Measurements from ENCODE around the gene MAPK6. TPM values are rescaled to one million over a fixed set of nuclear protein-coding genes. Genes with fewer than 3 reads are reported as not detected.

The MAPK6 gene
- total and polyA plus RNA-seq, 9 of the 15 experiments (the other 6 are each of a cell fraction or from before 2014, with no cell fraction given), result 28.5 to 97.1 (median 74.0) TPM

DNA sequence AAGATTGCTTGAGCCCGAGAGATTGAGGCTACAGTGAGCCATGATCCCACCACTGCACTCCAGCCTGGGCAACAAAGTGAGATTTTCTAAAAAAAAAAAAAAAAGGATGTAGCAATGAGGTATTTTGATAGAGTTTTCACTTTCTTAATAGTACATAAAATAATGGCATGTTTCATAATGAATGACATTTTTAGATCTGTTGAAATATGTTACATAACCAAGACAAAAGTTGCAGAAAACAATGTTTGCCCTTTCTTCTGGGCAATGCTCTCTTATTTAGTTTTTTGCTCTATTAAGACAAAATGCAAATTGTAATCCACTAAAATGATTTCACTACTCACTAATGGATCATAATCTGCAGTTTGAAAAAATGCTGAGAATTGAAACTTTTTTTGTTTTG, 4.4 kb upstream of the MAPK6 start:
- in situ Hi-C loops (cut with MboI) (no loop called here), intact Hi-C loops (cut with micrococcal nuclease) (no loop called here)
- BruUV-seq (replicated peaks), result no TSS peak
- H3K9me3 ChIP-seq (replicated peaks; ENCODE audit: control insufficient read depth, insufficient read depth, low read depth, low read length), result no peaks in the 10 kb centered on the region
- no peak overlapping the region for H3K4me3 ChIP-seq
- H3K27ac ChIP-seq (ENCODE audit: extremely low read depth, low read depth, low read length), result no peak overlapping the region
- peaks cover 3% of the 10 kb centered on the region for H3K9me1 ChIP-seq (ENCODE audit: control insufficient read depth, insufficient read depth, low read length)
- H3K9ac ChIP-seq (ENCODE audit: insufficient read depth in 1 of 2, low read depth in 2 of 2, low read length in 2 of 2), result no peak overlapping the region
- DNase-seq (ENCODE audit: extremely low read depth in 1 of 4, low spot score in 3 of 4), result no peak
- CTCF ChIA-PET (ENCODE audit: low intra/inter-chr PET ratio), result no interaction called here
- no peak for FAIRE-seq
- ATAC-seq, result no peak
- TF ChIP-seq ZNF263 (CRISPR knock-in tag; IDR thresholded peaks at IDR 0.05; ENCODE audit: borderline replicate concordance) (no peak), CEBPG (CRISPR knock-in tag; IDR thresholded peaks at IDR 0.05) (no peak), CEBPG (tag; conservative IDR thresholded peaks at IDR 0.05 in 1 of 2, IDR thresholded peaks at IDR 0.05 in 1 of 2) (0 out of 4 replicates have a peak, but pooled peaks of 1 of the 2 experiments have one; percentile 15)
- no peaks in the 10 kb centered on the region for H4K20me1 ChIP-seq (replicated peaks; ENCODE audit: control insufficient read depth, insufficient read depth, low read length)
- H3K27me3 ChIP-seq (ENCODE audit: control insufficient read depth in 2 of 2, insufficient read depth in 2 of 2, low read length in 2 of 2), result no peaks in the 10 kb centered on the region
- H2AFZ ChIP-seq (ENCODE audit: low read depth, low read length), result no peak overlapping the region
- H3K4me2 ChIP-seq (ENCODE audit: insufficient read depth, low read length), result no peak overlapping the region
- H3K79me2 ChIP-seq (ENCODE audit: control insufficient read depth, insufficient read depth, low read length), result peaks cover 7% of the 10 kb centered on the region
- no peaks in the 10 kb centered on the region for H3K36me3 ChIP-seq (ENCODE audit: control insufficient read depth, insufficient read depth, low read length)
- H3K4me1 ChIP-seq (replicated peaks in 1 of 2; ENCODE audit: control insufficient read depth in 2 of 2, insufficient read depth in 2 of 2, low read length in 2 of 2), result peaks cover 14 to 33% of the 10 kb centered on the region in 2 experiments
- 63% methylated on average over 1 of the region's 1 CpG for WGBS (ENCODE audit: insufficient coverage, low coverage, missing lambda C conversion rate)
- POLR2A ChIA-PET, result interaction anchor here (0.6 to 1.7 kb wide), 3 partner anchors 9 to 526 kb away, joined by 3 to 4 read pairs (median 3); no protein-coding TSS in a partner anchor

GRCh38 chr15:52016316-52016715, 2.7 kb upstream of the MAPK6 start:
- Histone ChIP-seq H2AFZ (ENCODE audit: low read depth, low read length) (no peak overlapping the region), H3K27me3 (ENCODE audit: control insufficient read depth in 2 of 2, insufficient read depth in 2 of 2, low read length in 2 of 2) (no peaks in the 10 kb centered on the region), H3K4me1 (replicated peaks in 1 of 2; ENCODE audit: control insufficient read depth in 2 of 2, insufficient read depth in 2 of 2, low read length in 2 of 2) (peaks cover 17 to 26% of the 10 kb centered on the region in 2 experiments), H3K9me3 (replicated peaks; ENCODE audit: control insufficient read depth, insufficient read depth, low read depth, low read length) (no peaks in the 10 kb centered on the region), H3K9ac (ENCODE audit: insufficient read depth in 1 of 2, low read depth in 2 of 2, low read length in 2 of 2) (no peak overlapping the region), H3K27ac (ENCODE audit: extremely low read depth, low read depth, low read length) (no peak overlapping the region), H4K20me1 (replicated peaks; ENCODE audit: control insufficient read depth, insufficient read depth, low read length) (no peaks in the 10 kb centered on the region), H3K4me3 (no peak overlapping the region), H3K4me2 (ENCODE audit: insufficient read depth, low read length) (no peak overlapping the region), H3K79me2 (ENCODE audit: control insufficient read depth, insufficient read depth, low read length) (peaks cover 24% of the 10 kb centered on the region), H3K36me3 (ENCODE audit: control insufficient read depth, insufficient read depth, low read length) (no peaks in the 10 kb centered on the region; the same call in 2 of the 3 replicates), H3K9me1 (ENCODE audit: control insufficient read depth, insufficient read depth, low read length) (peaks cover 3% of the 10 kb centered on the region)
- in situ Hi-C loops (cut with MboI) (no loop called here), intact Hi-C loops (cut with micrococcal nuclease) (no loop called here)
- POLR2A ChIA-PET, result no interaction called here
- 81% methylated on average over 2 of the region's 2 CpGs for WGBS (ENCODE audit: insufficient coverage, low coverage, missing lambda C conversion rate)
- ATAC-seq (no peak), FAIRE-seq (no peak), DNase-seq (ENCODE audit: extremely low read depth in 1 of 4, low spot score in 3 of 4) (no peak)
- CTCF ChIA-PET (ENCODE audit: low intra/inter-chr PET ratio), result no interaction called here
- BruUV-seq (replicated peaks), result no TSS peak
- TF ChIP-seq ZSCAN29 (IDR thresholded peaks at IDR 0.05) (no peak), NR0B1 (IDR thresholded peaks at IDR 0.05; ENCODE audit: partially characterized antibody) (no peak), KLF6 (CRISPR knock-in tag; IDR thresholded peaks at IDR 0.05; ENCODE audit: borderline replicate concordance) (no peak), SRF (CRISPR knock-in tag; IDR thresholded peaks at IDR 0.05) (no peak), ELF4 (CRISPR knock-in tag; IDR thresholded peaks at IDR 0.05) (no peak), ZBED1 (IDR thresholded peaks at IDR 0.05) (no peak), ZNF589 (CRISPR knock-in tag; IDR thresholded peaks at IDR 0.05; ENCODE audit: low read depth) (no peak), HOXB6 (CRISPR knock-in tag; IDR thresholded peaks at IDR 0.05; ENCODE audit: borderline replicate concordance) (no peak)
- TF ChIP-seq, protein P1, sequence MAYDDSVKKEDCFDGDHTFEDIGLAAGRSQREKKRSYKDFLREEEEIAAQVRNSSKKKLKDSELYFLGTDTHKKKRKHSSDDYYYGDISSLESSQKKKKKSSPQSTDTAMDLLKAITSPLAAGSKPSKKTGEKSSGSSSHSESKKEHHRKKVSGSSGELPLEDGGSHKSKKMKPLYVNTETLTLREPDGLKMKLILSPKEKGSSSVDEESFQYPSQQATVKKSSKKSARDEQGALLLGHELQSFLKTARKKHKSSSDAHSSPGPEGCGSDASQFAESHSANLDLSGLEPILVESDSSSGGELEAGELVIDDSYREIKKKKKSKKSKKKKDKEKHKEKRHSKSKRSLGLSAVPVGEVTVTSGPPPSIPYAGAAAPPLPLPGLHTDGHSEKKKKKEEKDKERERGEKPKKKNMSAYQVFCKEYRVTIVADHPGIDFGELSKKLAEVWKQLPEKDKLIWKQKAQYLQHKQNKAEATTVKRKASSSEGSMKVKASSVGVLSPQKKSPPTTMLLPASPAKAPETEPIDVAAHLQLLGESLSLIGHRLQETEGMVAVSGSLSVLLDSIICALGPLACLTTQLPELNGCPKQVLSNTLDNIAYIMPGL (CRISPR knock-in tag; IDR thresholded peaks at IDR 0.05), result no peak
- TF ChIP-seq, protein P2, sequence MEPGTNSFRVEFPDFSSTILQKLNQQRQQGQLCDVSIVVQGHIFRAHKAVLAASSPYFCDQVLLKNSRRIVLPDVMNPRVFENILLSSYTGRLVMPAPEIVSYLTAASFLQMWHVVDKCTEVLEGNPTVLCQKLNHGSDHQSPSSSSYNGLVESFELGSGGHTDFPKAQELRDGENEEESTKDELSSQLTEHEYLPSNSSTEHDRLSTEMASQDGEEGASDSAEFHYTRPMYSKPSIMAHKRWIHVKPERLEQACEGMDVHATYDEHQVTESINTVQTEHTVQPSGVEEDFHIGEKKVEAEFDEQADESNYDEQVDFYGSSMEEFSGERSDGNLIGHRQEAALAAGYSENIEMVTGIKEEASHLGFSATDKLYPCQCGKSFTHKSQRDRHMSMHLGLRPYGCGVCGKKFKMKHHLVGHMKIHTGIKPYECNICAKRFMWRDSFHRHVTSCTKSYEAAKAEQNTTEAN (CRISPR knock-in tag; IDR thresholded peaks at IDR 0.05), result no peak

Data from K562 (cell line).